Testis (tissue), 3 donors: Measurements from ENCODE around the gene STAM. TPM values are rescaled to one million over a fixed set of nuclear protein-coding genes. Genes with fewer than 3 reads are reported as not detected.
A peak's percentile ranks its signal among the peaks of the same experiment; 100 is the strongest.

Experiments
- DNase-seq: peaks from one replicate; pipeline ENCODE4 v3.0.0-alpha.2; 2019
- H3K27ac ChIP-seq, 2 donors: fragments of 200-600 bp; sonication (generic); one replicate each; pipeline ENCODE4 v1.5.1; 2019
- H3K27me3 ChIP-seq: fragments of 200-600 bp; sonication (generic); one replicate; pipeline ENCODE4 v1.5.1; 2019
- H3K36me3 ChIP-seq: fragments of 200-600 bp; sonication (generic); one replicate; pipeline ENCODE4 v1.5.1; 2017; ENCODE audit warnings: low read depth; ENCODE audit errors: missing control alignments
- H3K4me1 ChIP-seq: fragments of 200-600 bp; sonication (generic); one replicate; pipeline ENCODE4 v1.5.1; 2019
- H3K4me3 ChIP-seq, 2 donors: fragments of 200-600 bp; sonication (generic); one replicate each; pipeline ENCODE4 v1.5.1; 2017 to 2019
- H3K9me3 ChIP-seq: fragments of 200-600 bp; sonication (generic); one replicate; pipeline ENCODE4 v1.5.1; 2017
- CTCF ChIP-seq, 3 experiments: fragments of 450-650 bp in 2 of 3; fragments of 200-600 bp in 1 of 3; sonication (generic) in 1 of 3; IDR thresholded peaks; one replicate each; pipeline ENCODE4 v1.5.1; 2016 to 2019; ENCODE audit warnings: antibody characterized with exemption in 3 of 3, mild to moderate bottlenecking in 2 of 3, moderate library complexity in 1 of 3
- POLR2A ChIP-seq: fragments of 450-650 bp; IDR thresholded peaks from one replicate; pipeline ENCODE4 v1.6.1; 2017; ENCODE audit warnings: antibody characterized with exemption, mild to moderate bottlenecking, moderate library complexity
- WGBS, 2 donors: methylation state at CpG; one replicate each; pipeline ENCODE4 v1.1.5; 2018; 5-methylcytosine and 5-hydroxymethylcytosine counted together
- intact Hi-C: fragments of 100-400 bp; cut with DNase I; formaldehyde crosslinking; loops from one replicate; pipeline ENCODE4 v1.15.1; 2023; ENCODE audit warnings: low total_unique reads
- polyA plus RNA-seq: library from polyadenylated mRNA; stranded (reverse); fragments of 350-450 nt; fragmentation: Illumina TruSeq; extraction: RNeasy Lipid Tissue Mini Kit (QIAGEN cat#74804); gene quantifications from one replicate; pipeline ENCODE4 v1.2.3, GENCODE V29; 2014; ENCODE audit warnings: low read depth, low replicate concordance; ENCODE audit not compliant: insufficient read depth
- total RNA-seq, 2 donors: library from RNA; depleted of rRNA; stranded (reverse); fragments of >200 nt; gene quantifications; one replicate each; pipeline ENCODE4 v1.2.3, GENCODE V29; 2016

The STAM gene
- total and polyA plus RNA-seq, 3 donors from 2014 or later: 23.7 to 40.9 (median 40.6) TPM

GRCh38 chr10:17668435-17669184, 24.7 kb downstream of the STAM start:
- no peak overlapping the region for H3K4me3 ChIP-seq
- peaks cover 10% of the 10 kb centered on the region for H3K4me1 ChIP-seq
- no peak for DNase-seq
- H3K9me3 ChIP-seq: no peaks in the 10 kb centered on the region
- intact Hi-C loops: no loop called here
- no peaks in the 10 kb centered on the region for H3K36me3 ChIP-seq
- WGBS, 2 donors: 83 to 87% methylated on average over 6 of the region's 6 CpGs
- no peak overlapping the region for H3K27ac ChIP-seq
- H3K27me3 ChIP-seq: no peaks in the 10 kb centered on the region
- TF ChIP-seq CTCF (IDR thresholded peaks at IDR 0.05): no peak
- TF ChIP-seq POLR2A: no peak

- Histone ChIP-seq H3K27ac (peak overlapping the region in 1 of 2 donors; percentile 70), H3K4me1 (peaks cover 10% of the 10 kb centered on the region), H3K36me3 (no peaks in the 10 kb centered on the region), H3K27me3 (no peaks in the 10 kb centered on the region), H3K9me3 (no peaks in the 10 kb centered on the region), H3K4me3 (no peak overlapping the region)
- intact Hi-C loops: no loop called here
- 88 to 93% methylated on average over 11 of the region's 11 CpGs for whole genome bisulfite sequencing, 2 donors
- TF ChIP-seq POLR2A: no peak
- no peak for TF ChIP-seq CTCF (IDR thresholded peaks at IDR 0.05)
- DNase-seq: no peak
Measured at GRCh38 chr10:17669185-17669872, 25.4 kb downstream of the STAM start.

GRCh38 chr10:17671307-17671706, 27.4 kb downstream of the STAM start:
- 40 to 49% methylated on average over 3 of the region's 3 CpGs for WGBS, 2 donors
- peak; percentile 56 for DNase-seq
- Histone ChIP-seq H3K36me3 (no peaks in the 10 kb centered on the region), H3K4me1 (peaks cover 10% of the 10 kb centered on the region), H3K27me3 (no peaks in the 10 kb centered on the region), H3K9me3 (no peaks in the 10 kb centered on the region), H3K27ac (peak overlapping the region in 1 of 2 donors; percentile 25), H3K4me3 (no peak overlapping the region)
- intact Hi-C loops: no loop called here
- no peak for TF ChIP-seq POLR2A
- TF ChIP-seq CTCF (IDR thresholded peaks at IDR 0.05): no peak

- WGBS, 2 donors: 76 to 83% methylated on average over 5 of the region's 5 CpGs
- Histone ChIP-seq H3K27me3 (no peaks in the 10 kb centered on the region), H3K9me3 (no peaks in the 10 kb centered on the region), H3K4me1 (peaks cover 10% of the 10 kb centered on the region), H3K27ac (peak overlapping the region; percentile 31 to 38), H3K4me3 (no peak overlapping the region), H3K36me3 (no peaks in the 10 kb centered on the region)
- DNase-seq: no peak
- intact Hi-C loops: no loop called here
- TF ChIP-seq POLR2A (no peak), CTCF (IDR thresholded peaks at IDR 0.05) (no peak)
Measured at GRCh38 chr10:17673471-17674061, 29.6 kb downstream of the STAM start.
